ENCODE measurements around the gene MINDY3.

Gene MINDY3

GRCh38 chr10:15805395-15806058 lies 54.8 kb downstream of the MINDY3 start:
- no peak for DNase-seq (ENCODE audit: low spot score)

- no peak for DNase-seq (ENCODE audit: low spot score)
These were observed 56.2 kb downstream of the MINDY3 start for GRCh38 chr10:15804109-15804508.

- peak; percentile 32 for DNase-seq (ENCODE audit: low spot score)
These were observed 57.8 kb downstream of the MINDY3 start for GRCh38 chr10:15802375-15802949.

GRCh38 chr10:15801641-15802040 lies 58.7 kb downstream of the MINDY3 start:
- peak; percentile 54 for DNase-seq (ENCODE audit: low spot score)

GRCh38 chr10:15801147-15801546 lies 59.2 kb downstream of the MINDY3 start:
- no peak for DNase-seq (ENCODE audit: low spot score)

GRCh38 chr10:15797346-15797745 lies 63.0 kb downstream of the MINDY3 start:
- no peak for DNase-seq (ENCODE audit: low spot score)

GRCh38 chr10:15796762-15797161 lies 63.5 kb downstream of the MINDY3 start:
- no peak for DNase-seq (ENCODE audit: low spot score)

GRCh38 chr10:15796098-15796759 lies 64.1 kb downstream of the MINDY3 start:
- peak; percentile 76 for DNase-seq (ENCODE audit: low spot score)

- no peak for DNase-seq (ENCODE audit: low spot score)
These were observed 65.1 kb downstream of the MINDY3 start for GRCh38 chr10:15795036-15795792.

- no peak for DNase-seq (ENCODE audit: low spot score)
These were observed 65.7 kb downstream of the MINDY3 start for GRCh38 chr10:15794569-15794968.

- no peak for DNase-seq (ENCODE audit: low spot score)
These were observed 66.6 kb downstream of the MINDY3 start for GRCh38 chr10:15793664-15794063.

- DNase-seq (ENCODE audit: low spot score) = no peak
These were observed 67.5 kb downstream of the MINDY3 start for GRCh38 chr10:15792777-15793176.

GRCh38 chr10:15791816-15792524 lies 68.3 kb downstream of the MINDY3 start:
- DNase-seq (ENCODE audit: low spot score) = no peak

GRCh38 chr10:15789793-15790525 lies 70.3 kb downstream of the MINDY3 start:
- DNase-seq (ENCODE audit: low spot score) = no peak

GRCh38 chr10:15787426-15787825 lies 72.9 kb downstream of the MINDY3 start:
- DNase-seq (ENCODE audit: low spot score) = no peak

- no peak for DNase-seq (ENCODE audit: low spot score)
These were observed 75.5 kb downstream of the MINDY3 start for GRCh38 chr10:15784662-15785300.

- DNase-seq (ENCODE audit: low spot score) = no peak
These were observed 76.2 kb downstream of the MINDY3 start for GRCh38 chr10:15783941-15784636.

GRCh38 chr10:15782851-15783250 lies 77.5 kb downstream of the MINDY3 start:
- no peak for DNase-seq (ENCODE audit: low spot score)

GRCh38 chr10:15781381-15781960 lies 78.8 kb downstream of the MINDY3 start:
- DNase-seq (ENCODE audit: low spot score) = no peak

All from SK-N-DZ (cell line).